Activated naive CD4-positive, alpha-beta T cell treated with anti-CD3 and anti-CD28 coated beads, Interleukin-2, amount 50 U/mL, for 24 hours (primary cell): Measurements from ENCODE around the gene ZKSCAN7.

Experiments used
- H3K27ac Mint-ChIP-seq: one replicate; pipeline ENCODE4 v1.8.0; 2021; ENCODE audit warnings: mild to moderate bottlenecking, mixed read lengths
- H3K27me3 Mint-ChIP-seq: one replicate; pipeline ENCODE4 v1.8.0; 2021; ENCODE audit warnings: mixed read lengths
- H3K36me3 Mint-ChIP-seq: one replicate; pipeline ENCODE4 v1.8.0; 2021; ENCODE audit warnings: mixed read lengths
- H3K4me1 Mint-ChIP-seq: one replicate; pipeline ENCODE4 v1.8.0; 2021; ENCODE audit warnings: mixed read lengths
- H3K4me3 Mint-ChIP-seq: one replicate; pipeline ENCODE4 v1.8.0; 2021; ENCODE audit warnings: mild to moderate bottlenecking, mixed read lengths
- H3K9me3 Mint-ChIP-seq: one replicate; pipeline ENCODE4 v1.8.0; 2021; ENCODE audit warnings: mixed read lengths

ZKSCAN7 gene

DNA sequence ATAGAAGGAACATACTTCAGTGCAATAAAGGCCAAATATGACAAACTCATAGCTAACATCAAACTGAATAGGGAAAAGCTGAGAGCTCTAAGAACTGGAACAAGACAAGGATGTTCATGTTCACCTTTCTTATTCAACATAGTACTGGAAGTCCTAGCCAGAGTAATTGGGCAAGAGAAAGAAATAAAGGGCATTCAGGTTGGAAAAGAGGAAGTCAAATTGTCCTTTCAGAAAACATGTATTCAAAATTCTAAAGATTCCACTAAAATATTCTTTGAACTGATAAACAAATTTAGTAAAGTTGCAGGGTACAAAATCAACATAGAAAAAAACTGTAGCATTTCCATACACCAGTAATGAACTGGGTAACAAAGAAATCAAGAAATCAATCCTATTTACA, 57.7 kb downstream of the ZKSCAN7 start:
- H3K27ac Mint-ChIP-seq = no peak overlapping the region
- H3K4me1 Mint-ChIP-seq = no peaks in the 10 kb centered on the region
- H3K27me3 Mint-ChIP-seq = peaks cover 7% of the 10 kb centered on the region
- peaks cover 3% of the 10 kb centered on the region for H3K36me3 Mint-ChIP-seq
- no peak overlapping the region for H3K4me3 Mint-ChIP-seq
- peaks cover 4% of the 10 kb centered on the region for H3K9me3 Mint-ChIP-seq
